Fibroblast of mammary gland (primary cell): Measurements from ENCODE around the gene CTXND1.

Experiments used
- DNase-seq: peaks from one replicate; pipeline ENCODE4 v3.0.0-alpha.2; 2010; ENCODE audit warnings: low read depth
- H3K4me3 ChIP-seq: 2 replicates; pipeline ENCODE4 v1.5.1; 2011; ENCODE audit warnings: low read depth, mild to moderate bottlenecking, low read length, moderate library complexity; ENCODE audit not compliant: control insufficient read depth
- TF ChIP-seq, protein P1 (sequence below): conservative IDR thresholded peaks from 2 replicates; pipeline ENCODE4 v1.5.1; 2011; ENCODE audit warnings: low read depth, low read length, inconsistent platforms; ENCODE audit not compliant: control insufficient read depth, insufficient read depth

The CTXND1 gene

DNA sequence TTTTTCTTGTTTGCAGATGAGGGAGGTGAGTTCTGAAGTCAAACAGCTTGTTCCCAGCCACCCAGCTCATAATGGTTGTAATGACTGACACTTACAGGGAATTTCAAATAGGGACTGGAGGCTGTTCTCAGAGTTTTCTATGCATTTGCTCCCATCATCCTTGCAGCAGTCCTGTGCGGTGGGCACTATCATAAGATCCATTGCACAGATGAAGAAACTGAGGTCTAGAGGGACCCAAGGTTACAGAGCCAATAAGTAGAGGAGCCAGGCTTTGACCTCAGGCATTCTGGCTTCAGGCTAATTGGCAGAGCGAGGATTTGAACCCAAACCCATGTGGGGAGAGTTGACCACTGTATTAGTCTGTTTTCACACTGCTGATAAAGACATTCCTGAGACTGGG is 66.9 kb downstream of the CTXND1 start:
- TF ChIP-seq, protein P1, sequence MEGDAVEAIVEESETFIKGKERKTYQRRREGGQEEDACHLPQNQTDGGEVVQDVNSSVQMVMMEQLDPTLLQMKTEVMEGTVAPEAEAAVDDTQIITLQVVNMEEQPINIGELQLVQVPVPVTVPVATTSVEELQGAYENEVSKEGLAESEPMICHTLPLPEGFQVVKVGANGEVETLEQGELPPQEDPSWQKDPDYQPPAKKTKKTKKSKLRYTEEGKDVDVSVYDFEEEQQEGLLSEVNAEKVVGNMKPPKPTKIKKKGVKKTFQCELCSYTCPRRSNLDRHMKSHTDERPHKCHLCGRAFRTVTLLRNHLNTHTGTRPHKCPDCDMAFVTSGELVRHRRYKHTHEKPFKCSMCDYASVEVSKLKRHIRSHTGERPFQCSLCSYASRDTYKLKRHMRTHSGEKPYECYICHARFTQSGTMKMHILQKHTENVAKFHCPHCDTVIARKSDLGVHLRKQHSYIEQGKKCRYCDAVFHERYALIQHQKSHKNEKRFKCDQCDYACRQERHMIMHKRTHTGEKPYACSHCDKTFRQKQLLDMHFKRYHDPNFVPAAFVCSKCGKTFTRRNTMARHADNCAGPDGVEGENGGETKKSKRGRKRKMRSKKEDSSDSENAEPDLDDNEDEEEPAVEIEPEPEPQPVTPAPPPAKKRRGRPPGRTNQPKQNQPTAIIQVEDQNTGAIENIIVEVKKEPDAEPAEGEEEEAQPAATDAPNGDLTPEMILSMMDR = no peak
- H3K4me3 ChIP-seq = no peak overlapping the region
- DNase-seq = no peak

DNA sequence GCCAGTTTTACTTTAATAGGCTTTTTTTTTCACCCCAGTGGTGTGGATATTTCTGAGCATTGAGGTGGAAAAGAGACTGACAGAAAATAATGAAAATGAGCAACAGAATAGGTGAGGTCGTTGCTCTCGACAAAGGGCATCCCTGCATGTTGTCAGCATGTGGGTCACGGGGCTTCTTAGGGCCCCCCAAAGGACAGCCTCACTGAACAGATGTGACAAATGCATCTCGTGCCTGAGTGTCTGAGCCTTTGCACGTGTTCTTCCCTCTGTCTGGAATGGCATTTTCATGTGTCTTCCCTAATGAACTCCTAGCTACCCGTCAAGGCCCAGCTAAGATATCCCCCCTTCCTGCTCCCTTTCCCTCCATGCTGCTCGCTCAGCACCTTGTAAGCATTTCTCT is 67.5 kb downstream of the CTXND1 start:
- DNase-seq = no peak
- TF ChIP-seq, protein P1 = no peak
- H3K4me3 ChIP-seq = no peak overlapping the region

DNA sequence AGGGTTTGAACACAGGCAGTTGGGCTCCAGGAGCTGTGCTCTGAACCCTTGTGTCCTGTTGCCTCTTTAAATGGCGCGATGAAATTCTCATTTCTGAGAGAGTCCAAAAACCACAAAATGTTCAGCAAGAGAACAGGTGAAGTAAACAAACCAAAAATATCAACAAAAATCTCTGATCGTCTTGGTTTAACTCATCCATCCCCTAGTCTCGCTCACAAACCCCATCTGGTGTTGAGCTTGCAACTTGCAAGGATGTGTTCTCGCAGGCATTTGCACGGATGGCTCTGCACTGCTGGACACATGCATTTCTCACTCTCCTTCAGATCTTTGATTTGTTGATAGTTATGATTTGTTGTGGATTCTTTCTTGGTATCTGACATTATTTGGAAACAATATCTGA is 68.1 kb downstream of the CTXND1 start:
- H3K4me3 ChIP-seq = no peak overlapping the region
- DNase-seq = no peak
- TF ChIP-seq, protein P1 = peak; percentile 27

DNA sequence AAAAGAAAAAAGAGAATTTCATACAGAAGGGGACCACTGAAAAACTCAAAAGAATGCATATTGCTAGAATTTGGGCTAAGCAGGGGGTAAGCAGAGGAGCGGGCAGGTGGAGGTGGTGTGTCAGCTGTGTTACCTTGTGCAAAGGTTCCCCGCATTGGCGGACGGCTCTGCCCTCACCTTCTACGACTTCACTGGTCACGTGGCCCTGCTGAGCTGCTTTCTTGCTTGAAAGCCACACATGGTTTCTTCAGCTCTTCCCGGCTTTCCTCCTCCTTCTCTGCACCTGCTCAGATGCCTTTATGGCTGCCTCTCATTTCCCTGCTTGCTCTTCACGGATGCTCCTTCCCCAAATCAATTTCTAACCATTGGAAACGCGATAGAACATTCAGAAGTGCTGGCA is 68.7 kb downstream of the CTXND1 start:
- no peak overlapping the region for H3K4me3 ChIP-seq
- TF ChIP-seq, protein P1 = no peak

DNA sequence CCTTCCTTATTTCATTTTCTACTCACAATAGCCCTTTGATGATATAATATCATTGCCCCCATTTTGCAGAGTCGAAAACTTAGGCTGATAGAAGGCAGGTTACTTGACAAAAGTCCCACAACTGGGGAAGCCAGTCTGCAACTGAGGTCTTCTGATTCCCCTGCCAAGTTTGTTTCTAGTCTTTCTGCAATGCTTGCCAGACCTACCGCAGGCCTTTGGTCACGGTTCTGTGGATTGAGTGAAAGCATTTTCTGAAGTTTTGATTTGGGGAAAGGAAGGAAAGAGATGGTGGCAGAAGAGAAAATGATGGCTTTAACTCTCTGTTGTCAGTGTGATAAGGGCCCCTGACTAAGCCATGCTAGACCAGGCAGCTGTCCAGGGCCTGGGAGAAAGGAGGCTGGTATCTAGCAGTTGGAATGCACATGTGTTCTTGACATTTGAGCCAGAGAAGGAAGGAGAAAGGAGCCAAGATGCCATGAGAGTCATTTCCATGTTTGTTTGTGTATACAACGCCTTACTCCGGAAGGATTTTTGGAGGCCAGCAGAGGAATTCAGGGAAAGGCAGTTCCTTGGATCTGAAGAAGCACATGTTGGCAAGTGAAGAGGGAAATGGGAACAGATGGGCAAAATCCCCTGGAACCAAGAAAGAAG is 69.3 kb downstream of the CTXND1 start:
- TF ChIP-seq, protein P1 = no peak
- H3K4me3 ChIP-seq = no peak overlapping the region
- DNase-seq = peak; percentile 74

More for the DNA sequence above, 68.7 kb downstream of the CTXND1 start:
- DNase-seq = no peak

DNA sequence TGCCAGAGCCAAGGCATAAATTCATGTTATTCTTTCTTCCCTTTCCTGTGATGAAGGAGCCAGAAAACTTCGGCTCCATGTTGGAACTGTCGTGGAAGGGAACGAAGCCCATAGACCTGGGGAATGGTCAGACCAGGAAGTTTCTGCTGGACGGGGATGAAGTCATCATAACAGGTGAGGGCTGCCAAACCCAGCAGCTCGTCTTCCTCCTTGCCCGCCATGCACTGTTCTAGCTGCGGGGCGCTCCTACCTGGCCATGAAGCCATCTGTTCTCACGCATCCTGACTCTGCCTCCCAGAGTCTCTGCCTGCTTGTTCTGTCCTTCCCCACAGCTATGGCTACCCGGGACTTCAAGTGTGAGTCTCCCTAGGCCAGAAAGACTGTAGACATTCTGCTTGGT is 71.0 kb downstream of the CTXND1 start:
- no peak overlapping the region for H3K4me3 ChIP-seq
- TF ChIP-seq, protein P1 = no peak
- no peak for DNase-seq

DNA sequence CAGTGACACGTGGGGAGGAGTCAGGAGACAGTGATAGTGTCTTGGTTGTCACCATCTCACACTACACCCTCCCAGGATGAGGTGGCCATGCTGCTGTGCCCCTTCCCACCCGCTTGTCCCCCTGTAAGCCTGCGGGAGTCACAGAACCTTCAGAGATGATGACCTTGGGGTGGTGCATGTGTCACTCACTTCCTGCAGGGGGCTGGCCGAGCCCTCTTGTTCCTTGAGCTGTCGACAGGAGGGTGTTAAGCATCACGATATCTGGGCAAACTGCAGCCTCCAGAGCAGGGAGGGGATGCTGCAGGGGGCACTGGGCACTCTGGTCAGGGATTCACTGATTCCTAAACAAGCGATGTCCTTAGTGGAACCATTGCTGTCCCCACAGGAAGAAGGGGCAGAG is 71.5 kb downstream of the CTXND1 start:
- DNase-seq = no peak
- H3K4me3 ChIP-seq = no peak overlapping the region
- TF ChIP-seq, protein P1 = no peak
